T-helper 1 cell (primary cell): Measurements from ENCODE around the gene ANKRD18B.
"Not testable (repeated sequence)": the region's sequence is repeated elsewhere in the genome, so short reads cannot be mapped to it uniquely, and the experiment has no call there.

Experiments used
- DNase-seq, 5 donors: peaks; one replicate each; pipeline ENCODE4 v3.0.0-alpha.2; 2012 to 2020
- total RNA-seq, 4 donors: gene quantifications; one replicate each; lab custom pipeline; 2026; lab: John Stamatoyannopoulos, UW

The ANKRD18B gene
- total RNA-seq: 0 to 0.12 (median 0) reads per million in 4 donors

GRCh38 chr9:33523397-33524305 is at the start of gene ANKRD18B:
Gene ANKRD18B (plus strand): TSS chr9:33524251. CDS start chr9:33524490, 239 bp downstream.
- peak; percentile 19 to 74 (median 19) for DNase-seq

- DNase-seq: no peak
These were observed 48.7 kb upstream of the ANKRD18B start for GRCh38 chr9:33475357-33475756.

GRCh38 chr9:33476503-33476902 is 47.5 kb upstream of the ANKRD18B start:
- no peak for DNase-seq

GRCh38 chr9:33480106-33480505 is 43.9 kb upstream of the ANKRD18B start:
- DNase-seq: no peak

GRCh38 chr9:33480976-33481375 is 43.1 kb upstream of the ANKRD18B start:
- no peak for DNase-seq

GRCh38 chr9:33485312-33485711 is 38.7 kb upstream of the ANKRD18B start:
- DNase-seq: not testable (repeated sequence)

GRCh38 chr9:33489066-33489465 is 35.0 kb upstream of the ANKRD18B start:
- no peak for DNase-seq

GRCh38 chr9:33493819-33494218 is 30.2 kb upstream of the ANKRD18B start:
- DNase-seq: not testable (repeated sequence)

GRCh38 chr9:33498387-33498786 is 25.7 kb upstream of the ANKRD18B start:
- no peak for DNase-seq

- no peak for DNase-seq
These were observed 17.3 kb upstream of the ANKRD18B start for GRCh38 chr9:33506626-33507370.

GRCh38 chr9:33510262-33511183 is 13.5 kb upstream of the ANKRD18B start:
- DNase-seq: peak in 2 of 5 donors; percentile 8 to 55

GRCh38 chr9:33511184-33511517 is 12.9 kb upstream of the ANKRD18B start:
- DNase-seq: not testable (repeated sequence)

GRCh38 chr9:33512535-33512934 is 11.5 kb upstream of the ANKRD18B start:
- not testable (repeated sequence) for DNase-seq

- not testable (repeated sequence) for DNase-seq
These were observed 8.6 kb upstream of the ANKRD18B start for GRCh38 chr9:33515342-33515995.

- DNase-seq: not testable (repeated sequence)
These were observed 7.7 kb upstream of the ANKRD18B start for GRCh38 chr9:33516397-33516796.

GRCh38 chr9:33517373-33517772 is 6.7 kb upstream of the ANKRD18B start:
- no peak for DNase-seq

- not testable (repeated sequence) for DNase-seq
These were observed 6.0 kb upstream of the ANKRD18B start for GRCh38 chr9:33517934-33518577.

GRCh38 chr9:33521861-33522260 is 2.2 kb upstream of the ANKRD18B start:
- not testable (repeated sequence) for DNase-seq

GRCh38 chr9:33524306-33524947 is 376 bp downstream of the ANKRD18B start:
- DNase-seq: no peak

GRCh38 chr9:33528069-33528468 is 4.0 kb downstream of the ANKRD18B start:
- DNase-seq: not testable (repeated sequence)

GRCh38 chr9:33533958-33534357 is 9.9 kb downstream of the ANKRD18B start:
- not testable (repeated sequence) for DNase-seq
